Stomach (tissue), 4 donors: ENCODE results near the gene PDE8A.

ENCODE experiments used
- CTCF ChIP-seq, 7 experiments: fragments of 450-650 bp in 4 of 7; fragments of 200-600 bp in 3 of 7; sonication (generic) in 3 of 7; IDR thresholded peaks; one replicate each; pipeline ENCODE4 v1.5.1; 2016 to 2019; ENCODE audit warnings: antibody characterized with exemption in 7 of 7, control low read depth in 2 of 7, mild to moderate bottlenecking in 1 of 7
- EP300 ChIP-seq: sonication (generic); formaldehyde crosslinking; IDR thresholded peaks from one replicate; pipeline ENCODE4 v1.6.1; 2017; ENCODE audit warnings: antibody characterized with exemption
- POLR2A ChIP-seq, 4 donors: fragments of 450-650 bp; IDR thresholded peaks; one replicate each; pipeline ENCODE4 v1.6.1; 2016; ENCODE audit warnings: antibody characterized with exemption in 4 of 4, control low read depth in 2 of 4, mild to moderate bottlenecking in 1 of 4, moderate library complexity in 1 of 4
- POLR2AphosphoS5 ChIP-seq, 3 donors: sonication (generic); formaldehyde crosslinking; IDR thresholded peaks; one replicate each; pipeline ENCODE4 v1.6.1; 2016; ENCODE audit warnings: antibody characterized with exemption in 3 of 3

- TF ChIP-seq POLR2A (IDR thresholded peaks at IDR 0.05) (no peak), CTCF (IDR thresholded peaks at IDR 0.05) (no peak), POLR2AphosphoS5 (IDR thresholded peaks at IDR 0.05) (no peak), EP300 (no peak)
Observed at GRCh38 chr15:85162237-85162636, 180.6 kb downstream of the PDE8A start.
